GM23338 (cell line): Measurements from ENCODE around the gene RBM38. TPM values are rescaled to one million over a fixed set of nuclear protein-coding genes. Genes with fewer than 3 reads are reported as not detected.

ENCODE experiments used
- ATAC-seq: fragments of 200-7000 bp; cut with Tn5 transposase; 3 replicates; pipeline ENCODE4 v1.9.1; 2020
- DNase-seq: peaks from one replicate; pipeline ENCODE4 v3.0.0-alpha.2; 2015; ENCODE audit warnings: low spot score
- H2AFZ ChIP-seq: fragments of 200-600 bp; sonication (generic); 2 replicates; pipeline ENCODE4 v1.8.0; 2016; ENCODE audit warnings: antibody characterized with exemption, mild to moderate bottlenecking, moderate library complexity
- H3F3A ChIP-seq: fragments of 200-600 bp; sonication (generic); replicated peaks from 2 replicates; pipeline ENCODE4 v1.8.0; 2017; ENCODE audit warnings: antibody characterized with exemption, mixed run types, low read depth
- H3K27ac ChIP-seq: fragments of 200-600 bp; sonication (generic); 2 replicates; pipeline ENCODE4 v1.6.1; 2016; ENCODE audit warnings: low read depth
- H3K27me3 ChIP-seq: fragments of 200-600 bp; sonication (generic); 2 replicates; pipeline ENCODE4 v1.8.0; 2016; ENCODE audit warnings: mild to moderate bottlenecking, mixed run types, moderate library complexity; ENCODE audit not compliant: insufficient read depth
- H3K36me3 ChIP-seq: fragments of 200-600 bp; sonication (generic); 2 replicates; pipeline ENCODE4 v1.8.0; 2016; ENCODE audit warnings: mild to moderate bottlenecking; ENCODE audit not compliant: insufficient read depth
- H3K4me1 ChIP-seq: fragments of 200-600 bp; sonication (generic); 2 replicates; pipeline ENCODE4 v1.8.0; 2016; ENCODE audit warnings: mild to moderate bottlenecking, moderate library complexity; ENCODE audit not compliant: insufficient read depth
- H3K4me2 ChIP-seq: fragments of 200-600 bp; sonication (generic); 2 replicates; pipeline ENCODE4 v1.7.1; 2017; ENCODE audit warnings: mixed run types
- H3K4me3 ChIP-seq: fragments of 200-600 bp; sonication (generic); 2 replicates; pipeline ENCODE4 v1.6.1; 2016; ENCODE audit warnings: mixed run types
- H3K79me2 ChIP-seq: fragments of 200-600 bp; sonication (generic); replicated peaks from 2 replicates; pipeline ENCODE4 v1.8.0; 2017; ENCODE audit warnings: mild to moderate bottlenecking; ENCODE audit not compliant: insufficient read depth
- H3K9me2 ChIP-seq: fragments of 200-600 bp; sonication (generic); 2 replicates; pipeline ENCODE4 v1.8.0; 2017; ENCODE audit not compliant: insufficient read depth
- H4K20me1 ChIP-seq: fragments of 200-600 bp; sonication (generic); replicated peaks from 2 replicates; pipeline ENCODE4 v1.8.0; 2017; ENCODE audit warnings: mild to moderate bottlenecking; ENCODE audit not compliant: insufficient read depth
- H3K27ac Mint-ChIP-seq: 2 replicates; pipeline ENCODE4 v1.8.0; 2020; ENCODE audit warnings: inconsistent platforms, mild to moderate bottlenecking, moderate library complexity, mixed read lengths
- H3K27me3 Mint-ChIP-seq: 3 replicates; pipeline ENCODE4 v1.8.0; 2022; ENCODE audit warnings: low read depth, mild to moderate bottlenecking, moderate library complexity, mixed read lengths, inconsistent platforms; ENCODE audit not compliant: insufficient read depth, poor library complexity
- H3K36me3 Mint-ChIP-seq: 3 replicates; pipeline ENCODE4 v1.8.0; 2021; ENCODE audit warnings: low read depth, mild to moderate bottlenecking, inconsistent platforms, moderate library complexity, mixed read lengths
- H3K4me1 Mint-ChIP-seq: 3 replicates; pipeline ENCODE4 v1.8.0; 2020; ENCODE audit warnings: mild to moderate bottlenecking, inconsistent platforms, mixed read lengths
- H3K4me3 Mint-ChIP-seq: 3 replicates; pipeline ENCODE4 v1.8.0; 2021; ENCODE audit warnings: moderate library complexity, mild to moderate bottlenecking, inconsistent platforms, mixed read lengths
- H3K9me3 Mint-ChIP-seq: 3 replicates; pipeline ENCODE4 v1.8.0; 2020; ENCODE audit warnings: moderate library complexity, mild to moderate bottlenecking, inconsistent platforms, mixed read lengths
- CREB1 ChIP-seq: fragments of 250-450 bp; sonication (Bioruptor Pico); IDR thresholded peaks from 2 replicates; pipeline ENCODE4 v1.5.0; 2020; ENCODE audit warnings: low read depth, mild to moderate bottlenecking, moderate library complexity
- CTCF ChIP-seq, 2 experiments: fragments of 200-600 bp in 1 of 2; sonication (generic) in 1 of 2; conservative IDR thresholded peaks; 2 replicates each; pipeline versions ENCODE4 v1.5.1 to v1.6.1; 2016 to 2017; ENCODE audit warnings: antibody characterized with exemption in 2 of 2, low read depth in 2 of 2, mild to moderate bottlenecking in 2 of 2, moderate library complexity in 1 of 2
- ETS1 ChIP-seq: IDR thresholded peaks from 2 replicates; pipeline ENCODE4 v1.6.1; 2016; ENCODE audit warnings: antibody characterized with exemption
- EZH2 ChIP-seq: fragments of 200-600 bp; sonication (generic); IDR thresholded peaks from one replicate; pipeline ENCODE4 v1.8.0; 2017; ENCODE audit warnings: antibody characterized with exemption, mild to moderate bottlenecking, low read depth; ENCODE audit not compliant: unreplicated experiment
- EZH2phosphoT487 ChIP-seq: fragments of 200-600 bp; sonication (generic); IDR thresholded peaks from one replicate; pipeline ENCODE4 v1.8.1; 2018; ENCODE audit warnings: antibody characterized with exemption; ENCODE audit not compliant: unreplicated experiment
- JUNB ChIP-seq: IDR thresholded peaks from one replicate; pipeline ENCODE4 v1.6.1; 2016; ENCODE audit warnings: antibody characterized with exemption; ENCODE audit not compliant: unreplicated experiment
- NANOG ChIP-seq: IDR thresholded peaks from 2 replicates; pipeline ENCODE4 v1.6.1; 2016; ENCODE audit warnings: antibody characterized with exemption, borderline replicate concordance
- POLR2AphosphoS5 ChIP-seq: IDR thresholded peaks from 2 replicates; pipeline ENCODE4 v1.6.1; 2016; ENCODE audit warnings: antibody characterized with exemption, low read depth
- STAT1 ChIP-seq: IDR thresholded peaks from one replicate; pipeline ENCODE4 v1.6.1; 2016; ENCODE audit warnings: antibody characterized with exemption; ENCODE audit not compliant: unreplicated experiment
- ZNF114 ChIP-seq: fragments of 250-450 bp; sonication (Bioruptor Pico); IDR thresholded peaks from 2 replicates; pipeline ENCODE4 v1.5.0; 2020; ENCODE audit warnings: mild to moderate bottlenecking, moderate library complexity
- ZNF331 ChIP-seq: fragments of 250-450 bp; sonication (Bioruptor Pico); IDR thresholded peaks from 2 replicates; pipeline ENCODE4 v1.5.0; 2020; ENCODE audit warnings: low read depth, mild to moderate bottlenecking, moderate library complexity
- ZNF462 ChIP-seq: fragments of 250-450 bp; sonication (Bioruptor Pico); IDR thresholded peaks from 2 replicates; pipeline ENCODE4 v1.5.0; 2020; ENCODE audit warnings: mild to moderate bottlenecking, moderate library complexity
- polyA plus RNA-seq: library from polyadenylated mRNA; unstranded; fragments of >200 nt; fragmentation: Nextera tagmentation; extraction: Ambion mirVana; gene quantifications from 2 replicates; pipeline ENCODE4 v1.2.1, GENCODE V29; 2016
- total RNA-seq: library from RNA; depleted of rRNA; stranded (reverse); fragments of >200 nt; shearing (Covaris generic); gene quantifications from 2 replicates; pipeline ENCODE4 v1.2.3, GENCODE V29; 2014
- TF ChIP-seq, protein P1 (sequence below): IDR thresholded peaks from one replicate; pipeline ENCODE4 v1.6.1; 2018; ENCODE audit warnings: antibody characterized with exemption; ENCODE audit not compliant: unreplicated experiment

RBM38 gene
- total and polyA plus RNA-seq, 2 experiments from 2014 or later, result 22.9 to 80.5 TPM

DNA sequence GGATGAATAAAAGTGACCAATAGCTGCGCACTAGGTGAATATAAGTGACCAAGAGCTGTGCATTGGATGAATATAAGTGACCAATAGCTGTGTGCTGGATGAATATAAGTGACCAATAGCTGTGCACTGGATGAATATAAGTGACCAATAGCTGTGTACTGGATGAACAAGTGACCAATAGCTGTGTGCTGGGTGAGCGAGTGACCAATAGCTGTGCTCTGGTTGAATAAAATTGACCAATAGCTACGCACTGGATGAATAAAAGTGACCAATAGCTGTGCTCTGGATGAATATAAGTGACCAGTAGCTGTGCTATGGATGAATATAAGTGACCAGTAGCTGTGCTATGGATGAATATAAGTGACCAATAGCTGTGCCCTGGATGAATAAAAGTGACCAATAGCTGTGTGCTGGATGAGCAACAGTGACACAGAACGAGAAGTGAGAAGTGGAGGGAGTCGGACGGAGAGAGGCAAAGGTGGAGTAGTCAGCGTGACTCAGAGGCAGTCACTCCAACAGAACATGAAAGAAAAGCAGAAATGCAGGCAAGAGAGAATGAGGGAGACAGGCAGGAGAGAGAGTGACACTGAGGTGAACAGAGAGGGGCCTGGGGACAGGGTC lies 38.5 kb downstream of the RBM38 start:
- no peak overlapping the region for H3K4me3 Mint-ChIP-seq
- no peak for DNase-seq
- Histone ChIP-seq H2AFZ (no peak overlapping the region), H3K4me2 (no peak overlapping the region), H3K4me3 (no peak overlapping the region), H3K79me2 (no peaks in the 10 kb centered on the region), H3K4me1 (0 out of 2 replicates have a peak, but pooled peaks cover 5% of the 10 kb centered on the region), H3K9me2 (no peaks in the 10 kb centered on the region), H4K20me1 (no peaks in the 10 kb centered on the region), H3K27me3 (no peaks in the 10 kb centered on the region), H3K27ac (no peak overlapping the region), H3K36me3 (no peaks in the 10 kb centered on the region), H3F3A (no peaks in the 10 kb centered on the region)
- ATAC-seq, result no peak
- H3K27ac Mint-ChIP-seq, result no peak overlapping the region; the same call in 1 of the 2 replicates
- H3K9me3 Mint-ChIP-seq, result no peaks in the 10 kb centered on the region
- TF ChIP-seq ZNF462 (no peak), ZNF114 (CRISPR knock-in tag) (no peak), CREB1 (CRISPR knock-in tag) (no peak), NANOG (no peak), STAT1 (no peak), POLR2AphosphoS5 (no peak), ZNF331 (CRISPR knock-in tag) (no peak), ETS1 (no peak), JUNB (no peak), EZH2 (no peak), CTCF (conservative IDR thresholded peaks at IDR 0.05; ENCODE audit: low read depth in 2 of 2) (no peak), EZH2phosphoT487 (no peak)
- TF ChIP-seq, protein P1, sequence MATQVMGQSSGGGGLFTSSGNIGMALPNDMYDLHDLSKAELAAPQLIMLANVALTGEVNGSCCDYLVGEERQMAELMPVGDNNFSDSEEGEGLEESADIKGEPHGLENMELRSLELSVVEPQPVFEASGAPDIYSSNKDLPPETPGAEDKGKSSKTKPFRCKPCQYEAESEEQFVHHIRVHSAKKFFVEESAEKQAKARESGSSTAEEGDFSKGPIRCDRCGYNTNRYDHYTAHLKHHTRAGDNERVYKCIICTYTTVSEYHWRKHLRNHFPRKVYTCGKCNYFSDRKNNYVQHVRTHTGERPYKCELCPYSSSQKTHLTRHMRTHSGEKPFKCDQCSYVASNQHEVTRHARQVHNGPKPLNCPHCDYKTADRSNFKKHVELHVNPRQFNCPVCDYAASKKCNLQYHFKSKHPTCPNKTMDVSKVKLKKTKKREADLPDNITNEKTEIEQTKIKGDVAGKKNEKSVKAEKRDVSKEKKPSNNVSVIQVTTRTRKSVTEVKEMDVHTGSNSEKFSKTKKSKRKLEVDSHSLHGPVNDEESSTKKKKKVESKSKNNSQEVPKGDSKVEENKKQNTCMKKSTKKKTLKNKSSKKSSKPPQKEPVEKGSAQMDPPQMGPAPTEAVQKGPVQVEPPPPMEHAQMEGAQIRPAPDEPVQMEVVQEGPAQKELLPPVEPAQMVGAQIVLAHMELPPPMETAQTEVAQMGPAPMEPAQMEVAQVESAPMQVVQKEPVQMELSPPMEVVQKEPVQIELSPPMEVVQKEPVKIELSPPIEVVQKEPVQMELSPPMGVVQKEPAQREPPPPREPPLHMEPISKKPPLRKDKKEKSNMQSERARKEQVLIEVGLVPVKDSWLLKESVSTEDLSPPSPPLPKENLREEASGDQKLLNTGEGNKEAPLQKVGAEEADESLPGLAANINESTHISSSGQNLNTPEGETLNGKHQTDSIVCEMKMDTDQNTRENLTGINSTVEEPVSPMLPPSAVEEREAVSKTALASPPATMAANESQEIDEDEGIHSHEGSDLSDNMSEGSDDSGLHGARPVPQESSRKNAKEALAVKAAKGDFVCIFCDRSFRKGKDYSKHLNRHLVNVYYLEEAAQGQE, result no peak
- H3K4me1 Mint-ChIP-seq, result peaks cover 17% of the 10 kb centered on the region
- no peaks in the 10 kb centered on the region for H3K36me3 Mint-ChIP-seq
- peaks cover 5% of the 10 kb centered on the region for H3K27me3 Mint-ChIP-seq
